RKO (cell line): ENCODE measurements around the gene ZNF37A.

Experiments used
- DNase-seq: peaks from one replicate; pipeline ENCODE4 v3.0.0-alpha.2; 2016; ENCODE audit warnings: low spot score

Gene ZNF37A

GRCh38 chr10:38150891-38151463 is 56.8 kb downstream of the ZNF37A start:
- DNase-seq: peak; percentile 12

- DNase-seq: no peak
Measured at GRCh38 chr10:38156416-38157269, 62.5 kb downstream of the ZNF37A start.

GRCh38 chr10:38157270-38157685 is 63.1 kb downstream of the ZNF37A start:
- no peak for DNase-seq

GRCh38 chr10:38159004-38159403 is 64.9 kb downstream of the ZNF37A start:
- no peak for DNase-seq

- DNase-seq: no peak
Measured at GRCh38 chr10:38163617-38164016, 69.5 kb downstream of the ZNF37A start.

- no peak for DNase-seq
Measured at GRCh38 chr10:38174336-38174735, 80.2 kb downstream of the ZNF37A start.

GRCh38 chr10:38184477-38184876 is 90.3 kb downstream of the ZNF37A start:
- DNase-seq: no peak
